Smooth muscle cell (in vitro differentiated cells): ENCODE measurements around the gene KCNG2. TPM values are rescaled to one million over a fixed set of nuclear protein-coding genes. Genes with fewer than 3 reads are reported as not detected.

Experiments
- DNase-seq: peaks from one replicate; lab custom pipeline; 2025; ENCODE audit not compliant: unreplicated experiment; lab: John Stamatoyannopoulos, UW
- H2AFZ ChIP-seq: fragments of 200-600 bp; sonication (generic); 2 replicates; pipeline ENCODE4 v1.6.0; 2016; ENCODE audit warnings: antibody characterized with exemption, low read depth, mild to moderate bottlenecking
- H3F3A ChIP-seq: fragments of 200-600 bp; sonication (generic); 2 replicates; pipeline ENCODE4 v1.6.0; 2017; ENCODE audit warnings: antibody characterized with exemption, low read depth
- H3K27ac ChIP-seq: fragments of 200-600 bp; sonication (generic); 2 replicates; pipeline ENCODE4 v1.5.1; 2016; ENCODE audit warnings: low read depth, mild to moderate bottlenecking
- H3K27me3 ChIP-seq: fragments of 200-600 bp; sonication (generic); 2 replicates; pipeline ENCODE4 v1.6.1; 2016; ENCODE audit warnings: low read depth, mild to moderate bottlenecking
- H3K36me3 ChIP-seq: fragments of 200-600 bp; sonication (generic); 2 replicates; pipeline ENCODE4 v1.5.1; 2016; ENCODE audit warnings: low read depth
- H3K4me1 ChIP-seq: fragments of 200-600 bp; sonication (generic); 2 replicates; pipeline ENCODE4 v1.5.1; 2016; ENCODE audit warnings: low read depth
- H3K4me2 ChIP-seq: fragments of 200-600 bp; sonication (generic); 2 replicates; pipeline ENCODE4 v1.6.0; 2016; ENCODE audit warnings: mild to moderate bottlenecking
- H3K4me3 ChIP-seq: fragments of 200-600 bp; sonication (generic); 2 replicates; pipeline ENCODE4 v1.5.1; 2016; ENCODE audit warnings: mild to moderate bottlenecking
- H3K79me2 ChIP-seq: fragments of 200-600 bp; sonication (generic); 2 replicates; pipeline ENCODE4 v1.6.0; 2016; ENCODE audit warnings: low read depth, mild to moderate bottlenecking
- H3K9ac ChIP-seq: fragments of 200-600 bp; sonication (generic); 2 replicates; pipeline ENCODE4 v1.6.0; 2016; ENCODE audit warnings: low read depth
- H3K9me3 ChIP-seq: fragments of 200-600 bp; sonication (generic); replicated peaks from 2 replicates; pipeline ENCODE4 v1.5.1; 2016; ENCODE audit warnings: low read depth
- H4K20me1 ChIP-seq: fragments of 200-600 bp; sonication (generic); 2 replicates; pipeline ENCODE4 v1.6.0; 2016; ENCODE audit warnings: low read depth
- WGBS: methylation state at CpG from one replicate; pipeline ENCODE4 v1.1.7; 2016; ENCODE audit warnings: low lambda C conversion rate; 5-methylcytosine and 5-hydroxymethylcytosine counted together
- polyA plus RNA-seq: library from polyadenylated mRNA; unstranded; fragments of >200 nt; fragmentation: Nextera tagmentation; extraction: Ambion mirVana; gene quantifications from 2 replicates; pipeline ENCODE4 v1.2.1, GENCODE V29; 2016
- total RNA-seq: library from RNA; depleted of rRNA; stranded (reverse); fragments of >200 nt; gene quantifications from 2 replicates; pipeline ENCODE4 v1.2.3, GENCODE V29; 2014
- TF ChIP-seq, protein P1 (sequence below): fragments of 200-600 bp; sonication (generic); IDR thresholded peaks from 2 replicates; pipeline ENCODE4 v1.5.1; 2017; ENCODE audit warnings: borderline replicate concordance, mild to moderate bottlenecking, antibody characterized with exemption; ENCODE audit not compliant: insufficient read depth, poor library complexity, severe bottlenecking

KCNG2 gene
- total and polyA plus RNA-seq, 2 experiments from 2014 or later, result 0.17 TPM; not detected in 1

DNA sequence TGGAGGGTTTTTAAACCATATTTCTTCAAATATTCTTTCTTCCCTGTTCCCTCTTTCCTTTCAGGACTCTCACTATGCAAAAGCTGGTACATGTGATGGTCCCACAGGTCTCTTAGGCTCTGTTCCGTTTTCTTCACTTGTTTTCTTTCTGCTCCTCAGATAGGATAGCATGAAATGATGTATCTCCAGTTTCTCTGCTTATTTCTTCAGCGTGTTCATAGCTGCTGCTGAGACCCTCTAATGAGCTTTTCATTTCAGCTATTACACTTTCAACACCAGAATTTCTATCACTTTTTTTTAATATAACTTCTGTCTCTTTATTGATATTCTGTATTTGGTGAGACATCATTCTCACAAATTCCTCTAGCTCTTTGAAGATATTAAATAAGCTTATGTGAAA, 63.9 kb downstream of the KCNG2 start:
- Histone ChIP-seq H3F3A (no peaks in the 10 kb centered on the region), H3K4me2 (no peak overlapping the region), H3K4me3 (no peak overlapping the region), H3K36me3 (no peaks in the 10 kb centered on the region), H3K9me3 (no peaks in the 10 kb centered on the region), H3K9ac (no peak overlapping the region), H3K27ac (no peak overlapping the region), H3K79me2 (no peaks in the 10 kb centered on the region), H3K4me1 (no peaks in the 10 kb centered on the region), H2AFZ (no peak overlapping the region), H3K27me3 (no peaks in the 10 kb centered on the region), H4K20me1 (no peaks in the 10 kb centered on the region)
- TF ChIP-seq, protein P1, sequence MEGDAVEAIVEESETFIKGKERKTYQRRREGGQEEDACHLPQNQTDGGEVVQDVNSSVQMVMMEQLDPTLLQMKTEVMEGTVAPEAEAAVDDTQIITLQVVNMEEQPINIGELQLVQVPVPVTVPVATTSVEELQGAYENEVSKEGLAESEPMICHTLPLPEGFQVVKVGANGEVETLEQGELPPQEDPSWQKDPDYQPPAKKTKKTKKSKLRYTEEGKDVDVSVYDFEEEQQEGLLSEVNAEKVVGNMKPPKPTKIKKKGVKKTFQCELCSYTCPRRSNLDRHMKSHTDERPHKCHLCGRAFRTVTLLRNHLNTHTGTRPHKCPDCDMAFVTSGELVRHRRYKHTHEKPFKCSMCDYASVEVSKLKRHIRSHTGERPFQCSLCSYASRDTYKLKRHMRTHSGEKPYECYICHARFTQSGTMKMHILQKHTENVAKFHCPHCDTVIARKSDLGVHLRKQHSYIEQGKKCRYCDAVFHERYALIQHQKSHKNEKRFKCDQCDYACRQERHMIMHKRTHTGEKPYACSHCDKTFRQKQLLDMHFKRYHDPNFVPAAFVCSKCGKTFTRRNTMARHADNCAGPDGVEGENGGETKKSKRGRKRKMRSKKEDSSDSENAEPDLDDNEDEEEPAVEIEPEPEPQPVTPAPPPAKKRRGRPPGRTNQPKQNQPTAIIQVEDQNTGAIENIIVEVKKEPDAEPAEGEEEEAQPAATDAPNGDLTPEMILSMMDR, result no peak
- 92% methylated on average over 2 of the region's 2 CpGs for WGBS
- DNase-seq, result no peak

DNA sequence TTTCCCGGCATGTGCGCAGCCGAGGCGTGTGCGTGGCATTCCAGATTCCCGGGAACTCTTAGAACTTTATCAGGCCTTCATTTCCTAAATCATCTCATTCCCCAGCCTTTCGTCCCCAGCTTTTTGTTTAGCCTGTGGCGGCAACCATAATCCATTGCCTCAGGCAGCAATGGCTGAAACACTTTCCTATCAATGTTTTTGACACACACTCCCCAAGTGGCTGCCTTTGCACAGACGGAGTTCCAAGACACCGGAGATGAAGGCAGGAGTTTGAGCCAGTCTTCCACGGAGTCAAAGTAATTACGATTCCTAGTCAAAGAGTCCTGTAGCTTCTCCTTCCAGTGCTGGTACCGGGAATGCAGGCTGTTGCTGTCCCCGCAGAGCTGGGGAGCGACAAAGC, 64.8 kb downstream of the KCNG2 start:
- H3K4me3 ChIP-seq, result no peak overlapping the region
- H3K4me1 ChIP-seq, result no peaks in the 10 kb centered on the region
- H3K27ac ChIP-seq, result no peak overlapping the region
- DNase-seq, result no peak
- H3K79me2 ChIP-seq, result no peaks in the 10 kb centered on the region
- no peaks in the 10 kb centered on the region for H3K27me3 ChIP-seq
- H3K9ac ChIP-seq, result no peak overlapping the region
- TF ChIP-seq, protein P1, result no peak
- H4K20me1 ChIP-seq, result no peaks in the 10 kb centered on the region
- no peaks in the 10 kb centered on the region for H3K9me3 ChIP-seq
- no peaks in the 10 kb centered on the region for H3F3A ChIP-seq
- WGBS, result 91% methylated on average over 15 of the region's 15 CpGs
- no peaks in the 10 kb centered on the region for H3K36me3 ChIP-seq
- H2AFZ ChIP-seq, result no peak overlapping the region
- H3K4me2 ChIP-seq, result no peak overlapping the region

DNA sequence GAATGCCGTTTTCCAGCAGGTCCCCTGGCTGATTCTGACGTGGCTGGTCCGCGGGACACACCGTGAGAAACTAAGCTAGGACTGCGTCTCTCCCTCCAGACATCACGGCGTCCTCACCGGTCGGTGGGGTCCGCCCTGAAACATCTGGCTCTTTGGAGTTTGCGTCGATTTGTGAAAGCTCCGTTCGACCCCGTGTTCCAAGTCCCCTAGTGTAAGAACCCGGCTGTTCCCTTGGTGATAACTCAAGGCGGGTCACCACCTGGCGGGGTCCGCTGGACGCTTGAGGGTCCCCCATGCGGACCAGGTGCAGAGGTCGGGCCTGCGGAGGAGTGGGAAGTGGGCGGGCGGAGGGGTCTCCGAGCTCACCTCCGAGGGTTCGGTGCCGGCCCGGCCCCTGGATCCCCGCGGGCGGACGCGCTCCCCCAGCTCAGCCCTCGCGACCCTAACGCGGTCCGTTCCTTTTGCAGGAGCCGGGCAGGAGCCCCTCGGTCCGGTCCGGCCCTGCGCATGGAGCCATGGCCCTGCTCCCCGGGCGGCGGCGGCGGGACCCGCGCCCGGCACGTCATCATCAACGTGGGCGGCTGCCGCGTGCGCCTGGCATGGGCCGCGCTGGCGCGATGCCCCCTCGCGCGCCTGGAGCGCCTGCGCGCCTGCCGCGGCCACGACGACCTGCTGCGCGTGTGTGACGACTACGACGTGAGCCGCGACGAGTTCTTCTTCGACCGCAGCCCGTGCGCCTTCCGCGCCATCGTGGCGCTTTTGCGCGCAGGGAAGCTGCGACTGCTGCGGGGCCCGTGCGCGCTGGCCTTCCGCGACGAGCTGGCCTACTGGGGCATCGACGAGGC, 65.6 kb downstream of the KCNG2 start:
- Histone ChIP-seq H3K4me1 (no peaks in the 10 kb centered on the region), H3K4me3 (no peak overlapping the region), H3K9me3 (no peaks in the 10 kb centered on the region), H3K36me3 (no peaks in the 10 kb centered on the region), H3K9ac (no peak overlapping the region), H3K27me3 (no peaks in the 10 kb centered on the region), H3F3A (no peaks in the 10 kb centered on the region), H4K20me1 (no peaks in the 10 kb centered on the region), H2AFZ (no peak overlapping the region), H3K27ac (no peak overlapping the region), H3K79me2 (no peaks in the 10 kb centered on the region), H3K4me2 (no peak overlapping the region)
- 91% methylated on average over 75 of the region's 102 CpGs for WGBS
- TF ChIP-seq, protein P1, result no peak
- no peak for DNase-seq
